OCI-LY7 (cell line): Measurements from ENCODE around the gene PEX10.

Source experiments
- EZH2phosphoT487 ChIP-seq: fragments of 200-600 bp; sonication (generic); IDR thresholded peaks from 2 replicates; pipeline ENCODE4 v1.6.1; 2018; ENCODE audit warnings: low read depth, borderline replicate concordance, mild to moderate bottlenecking, mixed run types, antibody characterized with exemption, low read length, moderate library complexity, mixed read lengths
- TF ChIP-seq, protein P1 (sequence below): fragments of 200-600 bp; sonication (generic); conservative IDR thresholded peaks from 2 replicates; pipeline ENCODE4 v1.5.1; 2014; ENCODE audit warnings: mild to moderate bottlenecking, antibody characterized with exemption, low read length, moderate library complexity, mixed read lengths

DNA sequence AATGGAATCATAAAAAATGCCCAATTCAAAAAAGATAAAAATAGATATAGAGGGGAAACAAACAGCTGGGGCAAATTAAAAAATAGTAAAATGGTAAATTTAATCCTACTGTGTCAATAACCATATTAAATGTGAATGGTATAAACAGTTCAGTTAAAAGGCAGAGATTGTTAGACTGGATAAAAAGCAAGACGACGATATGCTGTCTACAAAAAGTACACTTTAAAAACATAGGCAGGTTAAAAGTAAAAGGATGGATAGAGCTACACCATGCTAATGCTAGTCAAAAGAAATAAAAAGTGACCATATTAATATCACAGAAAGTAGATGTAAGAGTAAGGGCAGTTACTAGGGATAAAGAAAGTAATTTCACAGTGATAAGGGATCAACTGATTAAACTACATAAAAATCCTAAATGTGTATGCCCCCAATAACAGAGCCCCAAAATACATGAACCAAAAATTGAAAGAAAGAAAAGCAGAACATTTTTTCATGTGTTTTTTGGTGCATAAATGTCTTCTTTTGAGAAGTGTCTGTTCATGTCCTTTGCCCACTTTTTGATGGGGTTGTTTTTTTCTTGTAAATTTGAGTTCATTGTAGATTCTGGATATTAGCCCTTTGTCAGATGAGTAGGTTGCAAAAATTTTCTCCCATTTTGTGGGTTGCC lies 48.4 kb downstream of the PEX10 start:
- TF ChIP-seq, protein P1, sequence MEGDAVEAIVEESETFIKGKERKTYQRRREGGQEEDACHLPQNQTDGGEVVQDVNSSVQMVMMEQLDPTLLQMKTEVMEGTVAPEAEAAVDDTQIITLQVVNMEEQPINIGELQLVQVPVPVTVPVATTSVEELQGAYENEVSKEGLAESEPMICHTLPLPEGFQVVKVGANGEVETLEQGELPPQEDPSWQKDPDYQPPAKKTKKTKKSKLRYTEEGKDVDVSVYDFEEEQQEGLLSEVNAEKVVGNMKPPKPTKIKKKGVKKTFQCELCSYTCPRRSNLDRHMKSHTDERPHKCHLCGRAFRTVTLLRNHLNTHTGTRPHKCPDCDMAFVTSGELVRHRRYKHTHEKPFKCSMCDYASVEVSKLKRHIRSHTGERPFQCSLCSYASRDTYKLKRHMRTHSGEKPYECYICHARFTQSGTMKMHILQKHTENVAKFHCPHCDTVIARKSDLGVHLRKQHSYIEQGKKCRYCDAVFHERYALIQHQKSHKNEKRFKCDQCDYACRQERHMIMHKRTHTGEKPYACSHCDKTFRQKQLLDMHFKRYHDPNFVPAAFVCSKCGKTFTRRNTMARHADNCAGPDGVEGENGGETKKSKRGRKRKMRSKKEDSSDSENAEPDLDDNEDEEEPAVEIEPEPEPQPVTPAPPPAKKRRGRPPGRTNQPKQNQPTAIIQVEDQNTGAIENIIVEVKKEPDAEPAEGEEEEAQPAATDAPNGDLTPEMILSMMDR = no peak
- TF ChIP-seq EZH2phosphoT487 = no peak
